RWPE2 (cell line): ENCODE data around the gene CNKSR3.

Source experiments
- ATAC-seq: fragments of 200-7000 bp; cut with Tn5 transposase; 3 replicates; pipeline ENCODE4 v1.9.1; 2021; ENCODE audit warnings: low read depth
- DNase-seq: peaks from one replicate; pipeline ENCODE4 v3.0.0-alpha.2; 2020; ENCODE audit warnings: low spot score
- H3K27ac ChIP-seq: fragments of 450-650 bp; 2 replicates; pipeline ENCODE4 v1.5.1; 2017; ENCODE audit warnings: mild to moderate bottlenecking; ENCODE audit not compliant: poor library complexity, severe bottlenecking
- H3K27me3 ChIP-seq: fragments of 250-450 bp; sonication (Bioruptor Pico); 2 replicates; pipeline ENCODE4 v1.5.1; 2021; ENCODE audit warnings: mild to moderate bottlenecking, moderate library complexity; ENCODE audit not compliant: insufficient read depth, poor library complexity, severe bottlenecking
- H3K36me3 ChIP-seq: fragments of 250-450 bp; sonication (Bioruptor Pico); 2 replicates; pipeline ENCODE4 v1.5.1; 2020; ENCODE audit warnings: low read depth, mild to moderate bottlenecking, moderate library complexity
- H3K4me1 ChIP-seq: fragments of 250-450 bp; sonication (Bioruptor Pico); 2 replicates; pipeline ENCODE4 v1.5.1; 2021; ENCODE audit warnings: mild to moderate bottlenecking, moderate library complexity; ENCODE audit not compliant: insufficient read depth, poor library complexity, severe bottlenecking
- H3K4me3 ChIP-seq: fragments of 250-450 bp; sonication (Bioruptor Pico); 2 replicates; pipeline ENCODE4 v1.5.1; 2021; ENCODE audit warnings: mild to moderate bottlenecking, moderate library complexity; ENCODE audit not compliant: severe bottlenecking
- H3K9me3 ChIP-seq: fragments of 250-450 bp; sonication (Bioruptor Pico); 2 replicates; pipeline ENCODE4 v1.5.1; 2021; ENCODE audit warnings: mild to moderate bottlenecking, moderate library complexity; ENCODE audit not compliant: severe bottlenecking
- TF ChIP-seq, protein P1 (sequence below): fragments of 450-650 bp; IDR thresholded peaks from one replicate; pipeline ENCODE4 v1.5.1; 2017; ENCODE audit warnings: mild to moderate bottlenecking, moderate library complexity; ENCODE audit not compliant: poor library complexity, severe bottlenecking

CNKSR3 gene

DNA sequence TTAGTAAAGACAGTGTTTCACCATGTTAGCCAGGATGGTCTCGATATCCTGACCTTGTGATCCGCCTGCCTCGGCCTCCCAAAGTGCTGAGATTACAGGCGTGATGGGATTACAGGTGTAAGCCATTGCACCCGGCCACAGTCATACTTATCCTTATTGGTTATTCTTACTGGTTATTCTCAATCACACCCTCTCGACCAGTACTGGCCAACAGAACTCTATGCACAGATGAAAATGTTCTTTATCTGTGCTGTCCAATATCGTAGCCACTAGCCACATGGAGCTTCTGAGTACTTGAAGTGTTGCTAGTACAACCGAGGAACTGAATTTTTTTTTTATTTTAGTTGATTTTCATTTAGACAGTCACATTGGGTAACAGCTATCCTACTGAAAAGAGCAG, 63.5 kb downstream of the CNKSR3 start:
- Histone ChIP-seq H3K36me3 (no peaks in the 10 kb centered on the region), H3K4me3 (no peak overlapping the region), H3K4me1 (no peaks in the 10 kb centered on the region), H3K9me3 (no peaks in the 10 kb centered on the region), H3K27me3 (no peaks in the 10 kb centered on the region), H3K27ac (no peak overlapping the region)
- DNase-seq (no peak), ATAC-seq (no peak)
- TF ChIP-seq, protein P1, sequence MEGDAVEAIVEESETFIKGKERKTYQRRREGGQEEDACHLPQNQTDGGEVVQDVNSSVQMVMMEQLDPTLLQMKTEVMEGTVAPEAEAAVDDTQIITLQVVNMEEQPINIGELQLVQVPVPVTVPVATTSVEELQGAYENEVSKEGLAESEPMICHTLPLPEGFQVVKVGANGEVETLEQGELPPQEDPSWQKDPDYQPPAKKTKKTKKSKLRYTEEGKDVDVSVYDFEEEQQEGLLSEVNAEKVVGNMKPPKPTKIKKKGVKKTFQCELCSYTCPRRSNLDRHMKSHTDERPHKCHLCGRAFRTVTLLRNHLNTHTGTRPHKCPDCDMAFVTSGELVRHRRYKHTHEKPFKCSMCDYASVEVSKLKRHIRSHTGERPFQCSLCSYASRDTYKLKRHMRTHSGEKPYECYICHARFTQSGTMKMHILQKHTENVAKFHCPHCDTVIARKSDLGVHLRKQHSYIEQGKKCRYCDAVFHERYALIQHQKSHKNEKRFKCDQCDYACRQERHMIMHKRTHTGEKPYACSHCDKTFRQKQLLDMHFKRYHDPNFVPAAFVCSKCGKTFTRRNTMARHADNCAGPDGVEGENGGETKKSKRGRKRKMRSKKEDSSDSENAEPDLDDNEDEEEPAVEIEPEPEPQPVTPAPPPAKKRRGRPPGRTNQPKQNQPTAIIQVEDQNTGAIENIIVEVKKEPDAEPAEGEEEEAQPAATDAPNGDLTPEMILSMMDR: no peak

DNA sequence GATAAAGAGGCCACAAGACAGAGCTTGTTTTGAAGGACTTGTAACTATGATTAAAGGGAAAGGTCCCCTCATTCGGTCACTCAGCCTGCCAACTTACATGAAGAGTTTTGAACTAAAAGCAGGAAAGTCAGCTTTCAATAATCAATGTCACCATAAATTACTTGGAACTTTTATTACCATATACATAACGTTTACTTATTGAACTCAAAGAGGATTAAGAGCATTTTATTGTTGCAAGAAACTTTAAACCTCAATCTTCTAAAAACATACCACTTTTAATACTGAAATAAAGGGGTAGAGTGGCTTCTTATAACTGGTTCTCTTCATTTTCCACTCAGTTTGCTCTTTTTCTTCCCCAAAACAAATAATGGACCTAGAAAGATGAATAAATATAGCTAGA, 65.1 kb downstream of the CNKSR3 start:
- no peaks in the 10 kb centered on the region for H3K27me3 ChIP-seq
- no peaks in the 10 kb centered on the region for H3K36me3 ChIP-seq
- no peaks in the 10 kb centered on the region for H3K9me3 ChIP-seq
- TF ChIP-seq, protein P1: no peak
- ATAC-seq (no peak), DNase-seq (no peak)
- H3K4me1 ChIP-seq: no peaks in the 10 kb centered on the region
- H3K4me3 ChIP-seq: no peak overlapping the region
- H3K27ac ChIP-seq: no peak overlapping the region

DNA sequence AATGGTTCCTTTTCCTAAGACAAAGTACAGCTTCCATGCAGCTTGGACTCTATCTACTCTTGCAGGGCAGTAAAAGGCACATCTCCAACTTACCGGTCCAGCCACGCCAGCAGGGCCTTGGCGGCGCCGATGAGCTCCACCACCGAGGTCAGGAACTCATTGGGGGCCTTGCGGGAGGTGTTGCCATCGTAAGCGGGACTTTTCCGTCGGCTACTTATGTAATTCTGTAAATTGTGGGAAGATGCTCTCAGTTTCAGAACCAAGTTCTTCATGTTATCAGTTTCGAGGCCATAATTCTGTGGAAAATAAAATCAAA, 68.5 kb downstream of the CNKSR3 start:
- H3K36me3 ChIP-seq: no peaks in the 10 kb centered on the region
- H3K4me3 ChIP-seq: no peak overlapping the region
- H3K4me1 ChIP-seq: no peaks in the 10 kb centered on the region
- no peaks in the 10 kb centered on the region for H3K9me3 ChIP-seq
- no peak for DNase-seq
- no peaks in the 10 kb centered on the region for H3K27me3 ChIP-seq
- H3K27ac ChIP-seq: no peak overlapping the region
- ATAC-seq: no peak
- TF ChIP-seq, protein P1: no peak

DNA sequence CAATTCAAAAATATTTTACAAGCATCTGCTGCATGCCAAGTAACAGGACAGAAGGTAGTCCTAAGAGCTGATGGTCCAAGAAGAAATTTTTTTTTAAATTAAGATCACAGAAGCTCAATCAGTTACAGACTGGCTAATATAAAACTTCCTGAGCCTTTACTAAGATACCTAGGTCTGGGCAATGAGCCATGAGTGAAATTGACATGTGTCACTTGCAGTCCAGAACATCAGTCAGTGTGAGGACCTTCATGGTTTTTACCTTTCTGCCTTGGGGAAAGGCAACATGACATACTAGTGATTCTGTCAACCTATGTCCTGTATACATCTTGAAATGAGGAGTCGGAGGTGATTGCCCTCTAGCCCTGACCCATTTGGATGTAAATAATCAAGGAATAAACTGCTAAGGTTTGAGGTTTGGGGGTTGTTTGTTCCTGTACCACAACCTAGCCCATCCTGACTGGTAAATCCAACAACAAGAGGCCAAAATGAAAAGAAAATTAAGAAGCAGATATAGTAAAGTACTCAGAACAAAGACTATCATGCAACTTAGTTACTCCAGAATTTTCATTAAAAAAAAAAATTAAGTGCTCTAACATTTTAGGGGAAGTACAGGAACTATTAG, 70.0 kb downstream of the CNKSR3 start:
- no peaks in the 10 kb centered on the region for H3K9me3 ChIP-seq
- no peak for ATAC-seq
- H3K4me1 ChIP-seq: no peaks in the 10 kb centered on the region
- no peak overlapping the region for H3K4me3 ChIP-seq
- TF ChIP-seq, protein P1: no peak
- no peak for DNase-seq
- H3K27ac ChIP-seq: no peak overlapping the region
- no peaks in the 10 kb centered on the region for H3K27me3 ChIP-seq
- no peaks in the 10 kb centered on the region for H3K36me3 ChIP-seq

DNA sequence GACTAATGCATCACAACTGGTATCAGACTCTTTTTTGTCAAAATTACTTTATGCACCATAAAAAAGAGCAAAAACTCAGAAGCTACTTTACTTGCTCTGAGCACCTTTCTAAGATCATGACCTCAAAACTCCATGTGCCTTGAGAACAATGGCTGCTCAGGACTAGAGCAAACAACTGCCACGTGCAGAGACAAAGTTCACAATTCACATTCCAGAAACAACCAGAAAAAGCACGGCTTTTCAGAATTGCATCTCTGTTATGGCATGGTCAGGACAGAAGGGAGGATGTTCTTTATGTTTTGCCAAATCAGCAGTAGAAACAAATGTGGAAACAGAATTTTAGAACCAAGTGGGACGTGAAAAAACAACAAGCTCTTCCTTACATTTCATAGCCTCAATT, 70.5 kb downstream of the CNKSR3 start:
- no peak for DNase-seq
- H3K4me3 ChIP-seq: no peak overlapping the region
- no peak for ATAC-seq
- no peaks in the 10 kb centered on the region for H3K36me3 ChIP-seq
- TF ChIP-seq, protein P1: no peak
- no peak overlapping the region for H3K27ac ChIP-seq
- H3K4me1 ChIP-seq: no peaks in the 10 kb centered on the region
- H3K27me3 ChIP-seq: no peaks in the 10 kb centered on the region
- no peaks in the 10 kb centered on the region for H3K9me3 ChIP-seq
